Neural crest cell (in vitro differentiated cells): ENCODE data around the gene ZNF648. TPM values are rescaled to one million over a fixed set of nuclear protein-coding genes. Genes with fewer than 3 reads are reported as not detected.

ENCODE experiments used
- DNase-seq: peaks from one replicate; pipeline ENCODE4 v3.0.0; 2021; ENCODE audit warnings: low read depth, mixed read lengths, low spot score
- H3K27ac Mint-ChIP-seq: one replicate; pipeline ENCODE4 v1.8.0; 2021; ENCODE audit warnings: mild to moderate bottlenecking, mixed read lengths; ENCODE audit not compliant: unreplicated experiment
- H3K27me3 Mint-ChIP-seq: 2 replicates; pipeline ENCODE4 v1.8.0; 2021; ENCODE audit warnings: low read depth, mild to moderate bottlenecking, mixed read lengths
- H3K36me3 Mint-ChIP-seq: 2 replicates; pipeline ENCODE4 v1.8.0; 2021; ENCODE audit warnings: low read depth, mild to moderate bottlenecking, mixed read lengths
- H3K4me1 Mint-ChIP-seq: 2 replicates; pipeline ENCODE4 v1.8.0; 2021; ENCODE audit warnings: mixed read lengths
- H3K4me3 Mint-ChIP-seq: one replicate; pipeline ENCODE4 v1.8.0; 2021; ENCODE audit warnings: mild to moderate bottlenecking, mixed read lengths
- H3K9me3 Mint-ChIP-seq: 2 replicates; pipeline ENCODE4 v1.8.0; 2021; ENCODE audit warnings: mixed read lengths
- total RNA-seq: library from RNA; stranded (reverse); gene quantifications from 2 replicates; pipeline ENCODE4 v1.2.1, GENCODE V29; 2021
- TF ChIP-seq, protein P1 (sequence below): fragments of 200-600 bp; sonication (generic); conservative IDR thresholded peaks from 2 replicates; pipeline ENCODE4 v1.5.0; 2021; ENCODE audit warnings: antibody characterized with exemption, mild to moderate bottlenecking

The ZNF648 gene
- total RNA-seq, 1 donor from 2014 or later, result 0.77 TPM

DNA sequence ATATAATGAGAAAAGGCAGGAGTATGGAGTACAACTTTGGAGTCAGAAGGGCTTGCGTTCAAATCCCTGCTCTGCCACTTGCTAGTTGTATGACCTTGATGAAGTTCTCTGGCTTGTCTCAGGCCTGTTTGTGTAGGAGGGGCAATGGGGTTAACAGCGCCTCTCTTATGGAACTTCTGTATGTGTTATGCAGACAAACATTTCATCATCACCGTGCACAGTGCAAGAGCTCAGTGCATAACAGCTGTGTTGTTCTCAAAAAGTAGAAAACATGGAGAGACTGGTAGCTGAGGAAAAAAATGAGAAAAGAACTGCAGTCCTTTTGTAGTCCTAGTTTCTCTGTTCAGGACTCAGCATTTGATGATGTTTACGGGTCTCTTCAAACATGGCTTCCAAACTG lies 10.4 kb upstream of the ZNF648 start:
- no peak overlapping the region for H3K4me3 Mint-ChIP-seq
- TF ChIP-seq, protein P1, sequence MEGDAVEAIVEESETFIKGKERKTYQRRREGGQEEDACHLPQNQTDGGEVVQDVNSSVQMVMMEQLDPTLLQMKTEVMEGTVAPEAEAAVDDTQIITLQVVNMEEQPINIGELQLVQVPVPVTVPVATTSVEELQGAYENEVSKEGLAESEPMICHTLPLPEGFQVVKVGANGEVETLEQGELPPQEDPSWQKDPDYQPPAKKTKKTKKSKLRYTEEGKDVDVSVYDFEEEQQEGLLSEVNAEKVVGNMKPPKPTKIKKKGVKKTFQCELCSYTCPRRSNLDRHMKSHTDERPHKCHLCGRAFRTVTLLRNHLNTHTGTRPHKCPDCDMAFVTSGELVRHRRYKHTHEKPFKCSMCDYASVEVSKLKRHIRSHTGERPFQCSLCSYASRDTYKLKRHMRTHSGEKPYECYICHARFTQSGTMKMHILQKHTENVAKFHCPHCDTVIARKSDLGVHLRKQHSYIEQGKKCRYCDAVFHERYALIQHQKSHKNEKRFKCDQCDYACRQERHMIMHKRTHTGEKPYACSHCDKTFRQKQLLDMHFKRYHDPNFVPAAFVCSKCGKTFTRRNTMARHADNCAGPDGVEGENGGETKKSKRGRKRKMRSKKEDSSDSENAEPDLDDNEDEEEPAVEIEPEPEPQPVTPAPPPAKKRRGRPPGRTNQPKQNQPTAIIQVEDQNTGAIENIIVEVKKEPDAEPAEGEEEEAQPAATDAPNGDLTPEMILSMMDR, result no peak
- no peaks in the 10 kb centered on the region for H3K9me3 Mint-ChIP-seq
- H3K4me1 Mint-ChIP-seq, result peaks cover 9% of the 10 kb centered on the region
- H3K27ac Mint-ChIP-seq, result no peak overlapping the region
- no peak for DNase-seq
- no peaks in the 10 kb centered on the region for H3K36me3 Mint-ChIP-seq
- no peaks in the 10 kb centered on the region for H3K27me3 Mint-ChIP-seq

DNA sequence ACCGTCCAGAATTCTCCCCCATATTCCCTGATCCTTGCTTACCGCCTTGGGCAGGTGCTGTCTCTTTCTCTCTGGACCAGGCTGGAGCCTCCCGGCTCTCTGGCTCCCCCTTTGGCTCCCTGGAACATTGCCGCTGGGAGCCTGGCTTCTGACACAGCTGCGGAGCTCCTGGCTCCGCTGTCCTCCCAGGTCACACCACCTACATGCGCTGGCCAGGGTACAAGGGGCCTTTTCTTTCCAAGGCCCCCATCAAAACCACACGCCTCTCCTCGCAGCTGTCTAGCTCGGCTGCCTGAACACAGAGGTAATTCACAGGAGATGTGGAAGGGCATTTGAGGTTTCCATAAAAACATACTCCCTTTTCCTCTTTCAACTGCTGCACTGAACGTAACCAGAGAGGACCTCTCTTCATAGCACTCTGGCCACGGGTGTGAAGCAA lies 7.5 kb upstream of the ZNF648 start:
- no peak overlapping the region for H3K27ac Mint-ChIP-seq
- TF ChIP-seq, protein P1, result peak; percentile 77
- no peaks in the 10 kb centered on the region for H3K27me3 Mint-ChIP-seq
- H3K4me1 Mint-ChIP-seq, result peaks cover 9% of the 10 kb centered on the region
- H3K36me3 Mint-ChIP-seq, result no peaks in the 10 kb centered on the region
- peak; percentile 77 for DNase-seq
- no peaks in the 10 kb centered on the region for H3K9me3 Mint-ChIP-seq
- peak overlapping the region; percentile 35 for H3K4me3 Mint-ChIP-seq

DNA sequence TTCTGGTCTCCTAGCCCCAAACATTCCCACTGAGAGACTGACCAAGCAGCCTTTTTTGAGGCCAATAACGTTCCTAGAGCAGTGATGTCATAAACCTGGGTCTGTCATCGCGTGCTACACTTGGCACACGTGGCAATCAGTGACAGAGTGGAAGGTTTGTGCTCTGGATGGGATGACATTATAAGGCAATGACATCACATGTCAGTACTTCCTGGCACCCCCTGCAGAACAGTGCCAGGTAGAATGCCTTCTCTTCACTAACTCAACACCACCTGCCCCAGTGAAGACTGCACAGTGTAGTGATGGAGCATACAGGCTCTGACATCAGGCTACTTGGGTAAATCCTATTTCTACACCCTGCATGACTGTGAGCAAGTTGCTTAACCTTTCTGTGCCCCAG lies 5.4 kb upstream of the ZNF648 start:
- TF ChIP-seq, protein P1, result no peak
- Mint-ChIP-seq H3K27me3 (peaks cover 3% of the 10 kb centered on the region), H3K36me3 (no peaks in the 10 kb centered on the region), H3K4me1 (peaks cover 9% of the 10 kb centered on the region), H3K27ac (no peak overlapping the region), H3K9me3 (peaks cover 7% of the 10 kb centered on the region), H3K4me3 (no peak overlapping the region)
- no peak for DNase-seq

DNA sequence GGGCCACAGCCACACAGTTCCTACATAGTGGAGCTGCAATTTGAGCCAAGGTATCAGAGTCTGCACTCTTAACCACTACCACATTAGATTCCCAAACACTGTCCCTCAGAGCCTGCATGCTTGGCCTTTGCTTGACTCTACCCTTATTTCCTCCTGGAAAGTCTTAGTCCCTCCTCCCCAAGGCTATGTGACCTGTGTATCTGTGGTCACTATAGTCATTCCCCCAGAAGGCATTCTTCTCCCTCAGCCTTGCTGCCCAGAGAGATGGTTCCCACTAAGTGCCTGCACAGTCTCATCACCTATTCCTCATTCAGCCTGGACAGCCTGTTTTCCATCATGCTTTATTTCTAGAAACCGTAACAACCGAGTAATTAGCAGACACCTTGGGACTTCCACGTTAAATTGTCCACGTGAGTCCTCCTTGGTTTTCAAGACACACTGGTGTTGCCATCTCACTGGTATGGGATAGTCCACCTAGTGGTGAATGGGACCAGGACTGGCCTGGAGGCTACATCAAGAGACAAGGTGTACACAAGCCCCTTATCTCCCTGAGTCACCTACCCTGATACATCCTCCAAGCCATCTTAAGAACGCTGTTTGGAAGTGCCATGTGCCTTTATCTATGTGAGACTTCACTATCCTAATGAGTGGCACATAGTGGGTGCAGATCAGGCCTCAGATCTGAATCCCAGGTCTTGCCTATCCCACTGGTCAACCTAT lies 3.8 kb upstream of the ZNF648 start:
- Mint-ChIP-seq H3K9me3 (peaks cover 7% of the 10 kb centered on the region), H3K4me1 (peaks cover 26% of the 10 kb centered on the region), H3K4me3 (no peak overlapping the region), H3K27me3 (peaks cover 3% of the 10 kb centered on the region), H3K27ac (no peak overlapping the region), H3K36me3 (no peaks in the 10 kb centered on the region)
- no peak for DNase-seq
- TF ChIP-seq, protein P1, result no peak

DNA sequence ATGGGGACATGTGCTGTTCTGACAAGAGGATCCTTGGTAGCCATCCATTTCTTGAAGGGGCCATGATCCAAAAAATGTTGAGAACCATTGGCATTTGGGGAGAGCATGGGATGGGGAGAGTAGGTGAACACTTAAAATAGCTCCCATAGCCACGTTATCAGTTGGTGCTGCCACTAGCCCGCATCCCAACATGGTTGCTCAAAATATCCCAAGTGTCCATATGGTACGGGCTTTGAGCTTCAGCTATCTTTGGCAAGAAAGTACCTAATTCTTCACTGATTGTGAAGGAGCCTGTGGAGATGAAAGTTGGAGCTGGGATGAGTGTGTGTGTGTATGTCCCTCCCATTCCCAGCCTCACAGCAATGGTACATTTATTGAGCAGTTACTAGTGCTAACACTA lies 3.1 kb upstream of the ZNF648 start:
- DNase-seq, result no peak
- H3K4me1 Mint-ChIP-seq, result peaks cover 30% of the 10 kb centered on the region
- TF ChIP-seq, protein P1, result no peak
- H3K27me3 Mint-ChIP-seq, result peaks cover 3% of the 10 kb centered on the region
- no peak overlapping the region for H3K4me3 Mint-ChIP-seq
- no peaks in the 10 kb centered on the region for H3K36me3 Mint-ChIP-seq
- H3K27ac Mint-ChIP-seq, result no peak overlapping the region
- peaks cover 7% of the 10 kb centered on the region for H3K9me3 Mint-ChIP-seq
